ENCODE results near the gene CARD14.

Gene CARD14

DNA sequence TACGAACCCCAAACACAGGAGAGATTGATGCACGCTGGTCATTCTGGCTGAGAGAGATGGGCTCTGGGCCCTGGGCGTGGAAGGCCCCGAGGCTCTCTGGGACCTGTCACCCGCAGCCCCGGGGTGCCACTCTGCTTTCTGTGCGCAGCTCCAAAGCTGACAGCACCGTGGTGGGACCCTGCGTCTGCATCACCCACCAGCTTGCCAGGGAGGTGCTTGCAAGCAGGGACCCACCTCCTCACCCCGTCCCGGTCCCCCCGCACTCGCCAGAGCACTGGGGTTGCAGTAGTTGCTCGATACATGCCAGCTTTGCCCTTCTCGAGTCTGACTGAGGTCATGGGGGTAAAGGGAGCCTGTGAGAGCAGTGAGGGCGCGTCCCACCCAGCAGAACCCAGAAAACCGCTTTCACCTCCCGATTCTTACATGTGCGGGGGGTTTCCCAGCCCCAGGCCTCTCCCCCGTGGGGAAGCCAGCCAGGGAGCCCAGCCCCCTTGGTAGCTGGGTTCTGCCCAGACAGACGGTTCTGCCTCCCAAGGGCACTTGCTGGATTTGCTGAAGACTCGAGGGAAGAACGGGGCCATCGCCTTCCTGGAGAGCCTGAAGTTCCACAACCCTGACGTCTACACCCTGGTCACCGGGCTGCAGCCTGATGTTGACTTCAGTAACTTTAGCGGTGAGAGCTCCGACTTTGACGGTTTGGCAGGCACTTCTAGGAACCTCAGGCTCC is 12.5 kb downstream of the CARD14 start:
- Histone ChIP-seq H3K9ac (ENCODE audit: low read depth in 1 of 2, low read length in 2 of 2) (no peak overlapping the region), H3K27me3 (ENCODE audit: control insufficient read depth in 2 of 2, insufficient read depth in 2 of 2, low read length in 2 of 2) (peaks cover 0 to 2% of the 10 kb centered on the region in 2 donors), H3K9me3 (ENCODE audit: control insufficient read depth in 2 of 2, low read length in 2 of 2) (no peaks in the 10 kb centered on the region), H3K4me1 (ENCODE audit: control insufficient read depth in 2 of 2, insufficient read depth in 2 of 2, low read length in 2 of 2) (peaks cover 0 to 5% of the 10 kb centered on the region in 2 donors), H3K36me3 (ENCODE audit: control insufficient read depth in 2 of 2, insufficient read depth in 2 of 2, low read length in 2 of 2) (no peaks in the 10 kb centered on the region), H3K4me3 (ENCODE audit: low read length in 2 of 2) (no peak overlapping the region), H3K27ac (ENCODE audit: low read depth in 2 of 2, low read length in 2 of 2) (no peak overlapping the region)

DNA sequence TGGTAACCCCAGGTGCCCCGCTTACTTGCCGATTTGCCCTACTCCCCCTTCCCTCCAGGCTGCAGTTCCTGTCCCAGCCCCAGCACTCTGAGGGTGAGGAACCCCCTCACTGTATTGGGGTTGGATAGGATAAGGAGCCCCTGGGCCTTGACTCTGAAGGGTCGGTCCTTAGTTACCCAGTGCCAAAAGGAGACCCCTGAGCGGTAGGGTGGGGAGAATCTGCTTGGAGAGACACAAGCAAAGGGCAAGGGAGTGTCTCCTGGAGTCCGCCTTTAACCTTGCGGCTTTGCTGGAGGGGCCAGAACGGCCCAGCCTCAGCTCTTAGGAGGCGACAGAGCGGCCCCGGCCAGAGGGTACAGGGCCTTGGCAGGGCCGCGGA is 13.0 kb downstream of the CARD14 start:
- Histone ChIP-seq H3K36me3 (ENCODE audit: control insufficient read depth in 2 of 2, insufficient read depth in 2 of 2, low read length in 2 of 2) (no peaks in the 10 kb centered on the region), H3K4me1 (ENCODE audit: control insufficient read depth in 2 of 2, insufficient read depth in 2 of 2, low read length in 2 of 2) (peaks cover 0 to 7% of the 10 kb centered on the region in 2 donors), H3K9ac (ENCODE audit: low read depth in 1 of 2, low read length in 2 of 2) (no peak overlapping the region), H3K4me3 (ENCODE audit: low read length in 2 of 2) (no peak overlapping the region), H3K27ac (ENCODE audit: low read depth in 2 of 2, low read length in 2 of 2) (no peak overlapping the region), H3K27me3 (ENCODE audit: control insufficient read depth in 2 of 2, insufficient read depth in 2 of 2, low read length in 2 of 2) (peaks cover 0 to 2% of the 10 kb centered on the region in 2 donors), H3K9me3 (ENCODE audit: control insufficient read depth in 2 of 2, low read length in 2 of 2) (no peaks in the 10 kb centered on the region)

DNA sequence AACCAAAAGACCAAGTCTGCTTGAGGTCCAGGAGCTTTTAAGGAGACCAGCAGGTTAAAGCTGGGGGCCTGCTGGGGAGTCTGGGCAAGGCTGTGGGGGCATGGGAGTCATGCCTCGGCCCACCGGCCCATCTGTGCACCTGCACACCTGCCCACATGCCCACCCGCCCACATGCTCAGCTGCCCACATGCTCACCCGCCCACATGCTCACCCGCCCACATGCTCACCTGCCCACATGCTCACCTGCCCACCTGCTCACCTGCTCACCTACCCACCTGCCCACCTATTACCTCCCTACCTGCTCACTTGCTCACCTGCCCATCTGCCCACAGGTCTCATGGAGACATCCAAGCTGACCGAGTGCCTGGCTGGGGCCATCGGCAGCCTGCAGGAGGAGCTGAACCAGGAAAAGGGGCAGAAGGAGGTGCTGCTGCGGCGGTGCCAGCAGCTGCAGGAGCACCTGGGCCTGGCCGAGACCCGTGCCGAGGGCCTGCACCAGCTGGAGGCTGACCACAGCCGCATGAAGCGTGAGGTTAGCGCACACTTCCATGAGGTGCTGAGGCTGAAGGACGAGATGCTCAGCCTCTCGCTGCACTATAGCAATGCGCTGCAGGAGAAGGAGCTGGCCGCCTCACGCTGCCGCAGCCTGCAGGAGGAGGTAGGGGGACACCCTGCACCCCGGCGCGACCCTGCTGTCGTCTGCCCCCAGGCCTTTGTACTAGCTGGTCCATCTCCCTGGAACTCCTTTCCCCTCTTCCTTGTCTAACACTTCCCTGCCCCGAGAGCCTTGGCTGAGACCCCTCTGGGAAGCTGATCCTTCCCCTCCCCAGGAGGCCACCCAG is 14.0 kb downstream of the CARD14 start:
- H3K9me3 ChIP-seq (ENCODE audit: control insufficient read depth in 2 of 2, low read length in 2 of 2), result no peaks in the 10 kb centered on the region

DNA sequence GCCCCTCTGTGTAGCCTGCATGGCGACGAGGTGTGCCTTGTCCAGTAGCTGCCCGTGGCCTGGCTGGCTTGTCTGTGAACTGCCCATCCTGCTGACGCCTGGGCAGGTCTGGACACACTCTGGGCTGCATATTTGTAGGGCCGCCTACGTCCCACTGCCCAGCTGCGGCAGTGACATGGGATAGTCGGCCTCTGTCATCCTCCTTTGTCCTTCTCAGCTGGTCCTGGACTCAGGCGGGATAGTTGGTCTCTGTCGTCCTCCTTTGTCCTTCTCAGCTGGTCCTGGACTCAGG is 14.5 kb downstream of the CARD14 start:
- no peak overlapping the region for H3K27ac ChIP-seq (ENCODE audit: low read depth in 2 of 2, low read length in 2 of 2)
- peaks cover 0 to 3% of the 10 kb centered on the region in 2 donors for H3K4me1 ChIP-seq (ENCODE audit: control insufficient read depth in 2 of 2, insufficient read depth in 2 of 2, low read length in 2 of 2)
- peaks cover 0 to 2% of the 10 kb centered on the region in 2 donors for H3K27me3 ChIP-seq (ENCODE audit: control insufficient read depth in 2 of 2, insufficient read depth in 2 of 2, low read length in 2 of 2)
- no peaks in the 10 kb centered on the region for H3K9me3 ChIP-seq (ENCODE audit: control insufficient read depth in 2 of 2, low read length in 2 of 2)
- no peak overlapping the region for H3K9ac ChIP-seq (ENCODE audit: low read depth in 1 of 2, low read length in 2 of 2)
- H3K4me3 ChIP-seq (ENCODE audit: low read length in 2 of 2), result no peak overlapping the region
- H3K36me3 ChIP-seq (ENCODE audit: control insufficient read depth in 2 of 2, insufficient read depth in 2 of 2, low read length in 2 of 2), result no peaks in the 10 kb centered on the region

More for the DNA sequence above, 14.0 kb downstream of the CARD14 start:
- H3K36me3 ChIP-seq (ENCODE audit: control insufficient read depth in 2 of 2, insufficient read depth in 2 of 2, low read length in 2 of 2), result no peaks in the 10 kb centered on the region
- peaks cover 0 to 2% of the 10 kb centered on the region in 2 donors for H3K27me3 ChIP-seq (ENCODE audit: control insufficient read depth in 2 of 2, insufficient read depth in 2 of 2, low read length in 2 of 2)
- H3K4me3 ChIP-seq (ENCODE audit: low read length in 2 of 2), result no peak overlapping the region
- no peak overlapping the region for H3K9ac ChIP-seq (ENCODE audit: low read depth in 1 of 2, low read length in 2 of 2)
- H3K27ac ChIP-seq (ENCODE audit: low read depth in 2 of 2, low read length in 2 of 2), result no peak overlapping the region
- H3K4me1 ChIP-seq (ENCODE audit: control insufficient read depth in 2 of 2, insufficient read depth in 2 of 2, low read length in 2 of 2), result peaks cover 0 to 3% of the 10 kb centered on the region in 2 donors

DNA sequence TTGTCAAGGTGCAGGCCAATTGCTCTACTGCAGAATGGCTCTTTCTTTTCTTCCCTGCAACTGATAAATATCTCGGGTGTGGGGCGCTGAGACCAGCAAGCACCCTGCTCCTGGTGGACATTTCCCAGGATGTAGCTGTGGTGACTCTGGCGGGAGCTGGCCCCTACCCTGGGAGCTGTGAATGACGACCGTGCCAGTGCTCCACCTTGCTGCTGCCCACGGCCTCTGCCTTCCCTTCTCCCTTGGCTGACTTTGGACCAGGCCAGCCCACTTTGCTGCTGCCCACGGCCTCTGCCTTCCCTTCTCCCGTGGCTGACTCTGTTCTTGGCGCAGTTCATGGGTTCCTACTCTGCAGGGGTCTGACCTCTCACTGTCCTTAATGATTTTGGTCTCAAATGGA is 16.1 kb downstream of the CARD14 start:
- Histone ChIP-seq H3K36me3 (ENCODE audit: control insufficient read depth in 2 of 2, insufficient read depth in 2 of 2, low read length in 2 of 2) (no peaks in the 10 kb centered on the region), H3K4me1 (ENCODE audit: control insufficient read depth in 2 of 2, insufficient read depth in 2 of 2, low read length in 2 of 2) (peaks cover 0 to 3% of the 10 kb centered on the region in 2 donors), H3K27me3 (ENCODE audit: control insufficient read depth in 2 of 2, insufficient read depth in 2 of 2, low read length in 2 of 2) (no peaks in the 10 kb centered on the region), H3K9ac (ENCODE audit: low read depth in 1 of 2, low read length in 2 of 2) (no peak overlapping the region), H3K4me3 (ENCODE audit: low read length in 2 of 2) (no peak overlapping the region), H3K27ac (ENCODE audit: low read depth in 2 of 2, low read length in 2 of 2) (no peak overlapping the region), H3K9me3 (ENCODE audit: control insufficient read depth in 2 of 2, low read length in 2 of 2) (no peaks in the 10 kb centered on the region)

DNA sequence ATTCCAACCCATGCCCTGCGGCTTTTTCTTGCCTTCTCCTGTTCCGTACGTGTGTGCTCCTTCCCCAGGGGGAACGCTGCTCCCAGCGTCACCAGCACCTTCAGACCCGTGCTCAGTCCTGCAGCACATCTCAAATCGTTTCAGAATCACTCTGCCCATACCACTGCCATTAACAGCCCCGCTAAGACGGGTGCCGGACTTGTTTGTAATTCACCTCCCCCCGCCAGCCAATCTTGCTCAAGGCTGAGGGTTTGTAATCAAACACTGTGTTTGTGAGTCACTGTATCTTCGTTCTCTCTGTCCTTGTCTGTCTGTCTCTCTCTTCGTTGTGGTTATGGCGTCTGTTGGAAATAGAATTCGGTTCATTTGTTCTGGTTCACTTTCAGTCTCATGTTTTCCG is 17.3 kb downstream of the CARD14 start:
- Histone ChIP-seq H3K4me1 (ENCODE audit: control insufficient read depth in 2 of 2, insufficient read depth in 2 of 2, low read length in 2 of 2) (peaks cover 0 to 3% of the 10 kb centered on the region in 2 donors), H3K27ac (ENCODE audit: low read depth in 2 of 2, low read length in 2 of 2) (peak overlapping the region in 1 of 2 donors; percentile 32), H3K9me3 (ENCODE audit: control insufficient read depth in 2 of 2, low read length in 2 of 2) (no peaks in the 10 kb centered on the region), H3K27me3 (ENCODE audit: control insufficient read depth in 2 of 2, insufficient read depth in 2 of 2, low read length in 2 of 2) (peaks cover 0 to 1% of the 10 kb centered on the region in 2 donors), H3K36me3 (ENCODE audit: control insufficient read depth in 2 of 2, insufficient read depth in 2 of 2, low read length in 2 of 2) (no peaks in the 10 kb centered on the region), H3K9ac (ENCODE audit: low read depth in 1 of 2, low read length in 2 of 2) (peak overlapping the region; percentile 23 to 24), H3K4me3 (ENCODE audit: low read length in 2 of 2) (peak overlapping the region; percentile 46 to 53)

DNA sequence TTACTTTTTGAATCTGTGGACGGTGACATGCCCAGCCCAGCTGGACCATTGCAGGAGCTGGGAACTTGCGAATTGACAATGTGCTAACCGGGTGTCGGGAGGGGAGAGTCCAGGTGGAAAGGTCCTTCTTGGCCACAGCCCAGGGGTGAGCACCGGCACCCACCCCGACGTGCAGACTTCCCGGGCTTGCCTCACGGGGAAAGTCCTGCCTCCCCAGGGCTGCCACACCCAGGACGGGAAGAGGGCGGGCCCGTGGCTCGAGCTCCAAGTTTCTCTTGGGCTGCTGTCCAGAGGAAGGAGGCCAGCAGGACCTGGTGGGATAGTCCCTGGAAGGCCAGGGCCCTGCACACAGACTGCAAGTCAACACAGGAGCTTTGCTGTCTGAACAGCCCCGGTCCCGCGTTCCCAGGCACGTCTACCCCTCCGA is 17.7 kb downstream of the CARD14 start:
- peak overlapping the region in 1 of 2 donors; percentile 32 for H3K27ac ChIP-seq (ENCODE audit: low read depth in 2 of 2, low read length in 2 of 2)

DNA sequence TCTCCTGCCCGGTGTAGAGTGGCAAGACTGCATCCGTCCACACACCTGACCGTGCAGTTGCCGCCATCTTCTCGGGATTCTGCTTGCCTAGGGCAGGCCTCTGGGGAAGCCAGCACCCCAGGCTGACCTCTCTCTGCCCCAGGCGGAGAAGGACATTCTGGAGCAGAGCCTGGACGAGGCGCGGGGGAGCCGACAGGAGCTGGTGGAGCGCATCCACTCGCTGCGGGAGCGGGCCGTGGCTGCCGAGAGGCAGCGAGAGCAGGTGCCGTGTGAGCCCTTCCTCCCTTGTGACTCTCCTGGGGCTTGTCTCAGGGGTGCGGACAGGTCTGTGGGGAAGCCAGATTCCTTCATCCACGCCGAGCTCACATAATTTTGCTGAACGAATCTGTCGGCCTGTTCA is 19.8 kb downstream of the CARD14 start:
- H3K36me3 ChIP-seq (ENCODE audit: control insufficient read depth in 2 of 2, insufficient read depth in 2 of 2, low read length in 2 of 2), result no peaks in the 10 kb centered on the region
- H3K9me3 ChIP-seq (ENCODE audit: control insufficient read depth in 2 of 2, low read length in 2 of 2), result no peaks in the 10 kb centered on the region
- H3K27me3 ChIP-seq (ENCODE audit: control insufficient read depth in 2 of 2, insufficient read depth in 2 of 2, low read length in 2 of 2), result peaks cover 0 to 1% of the 10 kb centered on the region in 2 donors
- H3K4me3 ChIP-seq (ENCODE audit: low read length in 2 of 2), result no peak overlapping the region
- no peak overlapping the region for H3K27ac ChIP-seq (ENCODE audit: low read depth in 2 of 2, low read length in 2 of 2)
- peaks cover 0 to 3% of the 10 kb centered on the region in 2 donors for H3K4me1 ChIP-seq (ENCODE audit: control insufficient read depth in 2 of 2, insufficient read depth in 2 of 2, low read length in 2 of 2)
- H3K9ac ChIP-seq (ENCODE audit: low read depth in 1 of 2, low read length in 2 of 2), result no peak overlapping the region

More for the DNA sequence above, 17.7 kb downstream of the CARD14 start:
- peaks cover 0 to 1% of the 10 kb centered on the region in 2 donors for H3K27me3 ChIP-seq (ENCODE audit: control insufficient read depth in 2 of 2, insufficient read depth in 2 of 2, low read length in 2 of 2)
- peak overlapping the region in 1 of 2 donors; percentile 23 for H3K9ac ChIP-seq (ENCODE audit: low read depth in 1 of 2, low read length in 2 of 2)
- no peaks in the 10 kb centered on the region for H3K36me3 ChIP-seq (ENCODE audit: control insufficient read depth in 2 of 2, insufficient read depth in 2 of 2, low read length in 2 of 2)
- H3K4me1 ChIP-seq (ENCODE audit: control insufficient read depth in 2 of 2, insufficient read depth in 2 of 2, low read length in 2 of 2), result peaks cover 0 to 3% of the 10 kb centered on the region in 2 donors
- no peaks in the 10 kb centered on the region for H3K9me3 ChIP-seq (ENCODE audit: control insufficient read depth in 2 of 2, low read length in 2 of 2)
- peak overlapping the region; percentile 46 to 53 for H3K4me3 ChIP-seq (ENCODE audit: low read length in 2 of 2)

DNA sequence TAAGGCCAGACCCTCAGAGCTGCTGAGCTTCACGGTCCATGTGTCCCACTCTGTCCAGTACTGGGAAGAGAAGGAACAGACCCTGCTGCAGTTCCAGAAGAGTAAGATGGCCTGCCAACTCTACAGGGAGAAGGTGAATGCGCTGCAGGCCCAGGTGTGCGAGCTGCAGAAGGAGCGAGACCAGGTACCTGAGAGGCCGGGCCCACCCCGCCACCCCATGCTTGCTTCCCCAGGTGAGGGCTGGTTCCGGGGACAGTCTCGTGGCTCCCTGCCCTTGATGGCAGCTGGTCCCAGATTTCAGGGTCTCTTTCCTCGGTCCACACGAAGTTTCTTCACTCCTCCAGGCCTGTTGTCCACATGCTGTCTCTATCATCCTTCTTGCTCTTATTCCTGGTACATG is 20.9 kb downstream of the CARD14 start:
- H3K4me3 ChIP-seq (ENCODE audit: low read length in 2 of 2), result no peak overlapping the region
- peaks cover 0 to 3% of the 10 kb centered on the region in 2 donors for H3K27me3 ChIP-seq (ENCODE audit: control insufficient read depth in 2 of 2, insufficient read depth in 2 of 2, low read length in 2 of 2)
- H3K9ac ChIP-seq (ENCODE audit: low read depth in 1 of 2, low read length in 2 of 2), result no peak overlapping the region
- H3K4me1 ChIP-seq (ENCODE audit: control insufficient read depth in 2 of 2, insufficient read depth in 2 of 2, low read length in 2 of 2), result peaks cover 0 to 3% of the 10 kb centered on the region in 2 donors
- no peaks in the 10 kb centered on the region for H3K36me3 ChIP-seq (ENCODE audit: control insufficient read depth in 2 of 2, insufficient read depth in 2 of 2, low read length in 2 of 2)
- H3K27ac ChIP-seq (ENCODE audit: low read depth in 2 of 2, low read length in 2 of 2), result no peak overlapping the region
- no peaks in the 10 kb centered on the region for H3K9me3 ChIP-seq (ENCODE audit: control insufficient read depth in 2 of 2, low read length in 2 of 2)

DNA sequence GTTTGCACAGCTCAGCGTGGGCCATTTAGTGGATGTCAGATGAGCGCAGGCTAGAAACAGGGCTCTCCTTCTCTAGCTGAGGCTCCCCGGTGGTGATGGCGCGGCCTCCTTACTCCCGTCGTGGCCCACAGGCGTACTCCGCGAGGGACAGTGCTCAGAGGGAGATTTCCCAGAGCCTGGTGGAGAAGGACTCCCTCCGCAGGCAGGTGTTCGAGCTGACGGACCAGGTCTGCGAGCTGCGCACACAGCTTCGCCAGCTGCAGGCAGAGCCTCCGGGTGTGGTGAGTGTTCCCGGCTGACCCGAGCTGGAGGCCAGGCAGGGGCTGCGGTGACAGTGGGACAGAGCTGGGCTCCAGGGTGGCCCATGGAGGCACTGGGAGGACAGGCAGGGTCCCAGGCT is 21.4 kb downstream of the CARD14 start:
- Histone ChIP-seq H3K9ac (ENCODE audit: low read depth in 1 of 2, low read length in 2 of 2) (no peak overlapping the region), H3K27ac (ENCODE audit: low read depth in 2 of 2, low read length in 2 of 2) (no peak overlapping the region), H3K4me3 (ENCODE audit: low read length in 2 of 2) (no peak overlapping the region), H3K27me3 (ENCODE audit: control insufficient read depth in 2 of 2, insufficient read depth in 2 of 2, low read length in 2 of 2) (peaks cover 0 to 4% of the 10 kb centered on the region in 2 donors), H3K9me3 (ENCODE audit: control insufficient read depth in 2 of 2, low read length in 2 of 2) (no peaks in the 10 kb centered on the region), H3K4me1 (ENCODE audit: control insufficient read depth in 2 of 2, insufficient read depth in 2 of 2, low read length in 2 of 2) (peaks cover 0 to 3% of the 10 kb centered on the region in 2 donors), H3K36me3 (ENCODE audit: control insufficient read depth in 2 of 2, insufficient read depth in 2 of 2, low read length in 2 of 2) (no peaks in the 10 kb centered on the region)
